Esophagus squamous epithelium (tissue), 5 donors: Measurements from ENCODE around the gene SDF2L1. TPM values are rescaled to one million over a fixed set of nuclear protein-coding genes. Genes with fewer than 3 reads are reported as not detected.

ENCODE experiments used
- DNase-seq: peaks from one replicate; lab custom pipeline; 2025; lab: John Stamatoyannopoulos, UW
- H3K27ac ChIP-seq, 4 donors: fragments of 200-600 bp; sonication (generic); one replicate each; pipeline ENCODE4 v1.5.1; 2016 to 2019; ENCODE audit warnings: mild to moderate bottlenecking in 1 of 4
- H3K27me3 ChIP-seq, 4 donors: fragments of 200-600 bp; sonication (generic); 1 replicate in 3 of 4; 2 replicates in 1 of 4; pipeline versions ENCODE4 v1.5.1 to v1.6.0; 2017 to 2021; ENCODE audit warnings: antibody characterized with exemption in 1 of 4
- H3K36me3 ChIP-seq, 3 donors: fragments of 200-600 bp; sonication (generic); one replicate each; pipeline ENCODE4 v1.5.1; 2016 to 2019
- H3K4me1 ChIP-seq, 3 donors: fragments of 200-600 bp; sonication (generic); one replicate each; pipeline ENCODE4 v1.5.1; 2017 to 2019
- H3K4me3 ChIP-seq, 4 donors: fragments of 200-600 bp; sonication (generic); 1 replicate in 3 of 4; 2 replicates in 1 of 4; pipeline ENCODE4 v1.5.1; 2016 to 2019; ENCODE audit warnings: mild to moderate bottlenecking in 2 of 4, moderate library complexity in 1 of 4
- H3K9me3 ChIP-seq, 3 donors: fragments of 200-600 bp; sonication (generic); one replicate each; pipeline ENCODE4 v1.5.1; 2016 to 2019
- POLR2A ChIP-seq, 4 donors: fragments of 450-650 bp; IDR thresholded peaks; one replicate each; pipeline ENCODE4 v1.6.1; 2017; ENCODE audit warnings: antibody characterized with exemption in 4 of 4, mild to moderate bottlenecking in 4 of 4, moderate library complexity in 3 of 4
- WGBS, 2 donors: methylation state at CpG; one replicate each; pipeline ENCODE4 v1.1.5; 2018; 5-methylcytosine and 5-hydroxymethylcytosine counted together
- intact Hi-C: fragments of 100-400 bp; cut with DNase I; formaldehyde crosslinking; loops from one replicate; pipeline ENCODE4 v1.15.0; 2022
- total RNA-seq, 4 donors: library from RNA; depleted of rRNA; stranded (reverse); fragments of >200 nt; gene quantifications; one replicate each; pipeline ENCODE4 v1.1.0, GENCODE V29; 2016
- TF ChIP-seq, protein P1 (sequence below), 6 experiments: fragments of 450-650 bp in 4 of 6; fragments of 200-600 bp in 2 of 6; sonication (generic) in 2 of 6; IDR thresholded peaks; one replicate each; pipeline ENCODE4 v1.5.1; 2016 to 2019; ENCODE audit warnings: antibody characterized with exemption in 6 of 6, mild to moderate bottlenecking in 4 of 6, moderate library complexity in 4 of 6
- donor health status: DM: yes; HTN: yes; CAD: no.

Gene SDF2L1
- total RNA-seq, 4 donors from 2014 or later = 19.6 to 29.7 (median 24.6) TPM

DNA sequence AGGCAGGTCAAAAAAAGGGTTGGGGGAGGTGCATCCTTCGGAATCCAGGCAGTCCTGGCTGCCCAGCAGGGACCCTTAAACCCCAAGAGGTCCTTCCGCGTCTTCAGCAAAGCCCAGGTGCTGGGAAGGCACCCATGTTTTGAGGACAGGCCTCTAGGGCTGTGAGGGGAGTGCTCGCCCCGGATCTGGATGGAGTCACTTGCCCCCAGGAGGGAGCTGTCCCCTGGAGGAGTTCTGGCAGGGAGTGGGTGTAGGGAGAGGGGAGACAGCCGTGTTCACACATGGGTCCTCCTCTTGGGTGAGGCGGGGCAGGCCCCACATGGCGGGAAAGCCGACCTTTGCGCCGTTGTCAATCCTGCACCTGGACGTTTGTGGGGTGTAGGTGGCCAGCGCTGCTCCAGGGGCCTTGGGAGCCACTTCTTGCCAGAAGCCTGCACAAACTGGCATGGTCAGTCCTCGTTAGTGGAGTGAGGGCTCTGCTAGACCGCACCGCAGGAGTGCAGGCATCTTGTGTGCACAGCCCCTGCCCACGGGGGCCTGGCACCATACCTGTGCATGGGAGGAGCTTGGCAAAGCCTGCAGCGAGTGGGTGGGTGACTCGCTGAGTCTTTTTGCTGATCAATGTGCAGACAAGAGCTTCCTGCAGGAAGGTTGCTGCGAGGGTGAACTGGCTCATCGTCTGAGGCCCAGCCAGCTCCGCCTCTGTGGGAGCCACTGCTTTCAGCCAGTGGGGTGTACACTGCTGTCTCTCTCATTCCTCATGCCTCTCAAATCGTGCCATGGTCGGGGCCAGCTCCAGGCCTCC is 39.7 kb downstream of the SDF2L1 start:
- intact Hi-C loops = no loop called here

DNA sequence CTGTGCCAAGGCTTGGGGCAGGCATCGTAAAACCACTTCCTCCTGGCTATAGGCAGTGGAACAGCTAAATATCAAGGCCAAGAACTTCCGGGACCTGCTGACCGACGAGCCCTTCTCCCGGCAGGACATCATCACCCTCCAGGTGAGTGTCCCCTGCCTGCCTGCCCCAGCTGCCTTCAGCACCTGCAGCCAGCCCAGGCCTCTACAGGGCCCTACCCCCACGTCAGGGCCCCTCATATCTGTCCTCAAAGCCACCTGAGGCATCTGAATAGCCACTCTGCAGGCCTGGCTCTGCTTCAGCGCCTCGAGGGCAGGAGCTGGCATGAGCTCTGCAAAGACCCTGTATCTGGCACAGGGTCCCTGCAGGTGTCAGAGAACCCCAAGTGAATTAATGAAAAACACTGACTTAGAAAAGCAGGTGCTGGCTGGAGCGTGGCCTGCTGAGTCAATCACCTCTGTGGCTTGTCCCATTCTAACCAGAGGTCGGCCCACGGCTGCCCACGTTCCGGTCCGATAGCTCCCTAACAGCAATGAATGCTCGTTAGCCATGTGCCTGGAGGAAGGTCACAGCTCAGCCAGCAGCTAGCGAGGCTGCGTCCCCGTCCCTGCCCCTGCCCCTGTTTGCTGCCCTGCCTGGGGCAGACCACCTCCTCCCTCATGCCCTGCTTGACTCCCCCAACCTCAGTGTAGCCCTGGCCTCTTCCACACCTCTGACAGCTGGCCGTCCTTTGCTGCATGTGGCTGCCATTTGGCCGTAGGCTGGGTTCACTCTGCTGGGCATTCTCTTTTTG is 40.5 kb downstream of the SDF2L1 start:
- Histone ChIP-seq H3K4me1 (no peaks in the 10 kb centered on the region), H3K4me3 (no peak overlapping the region), H3K27ac (no peak overlapping the region), H3K9me3 (no peaks in the 10 kb centered on the region), H3K36me3 (peaks cover 10 to 95% (median 33%) of the 10 kb centered on the region in 3 donors), H3K27me3 (no peaks in the 10 kb centered on the region)
- no peak for DNase-seq
- no peak for TF ChIP-seq POLR2A (IDR thresholded peaks at IDR 0.05)
- TF ChIP-seq, protein P1, sequence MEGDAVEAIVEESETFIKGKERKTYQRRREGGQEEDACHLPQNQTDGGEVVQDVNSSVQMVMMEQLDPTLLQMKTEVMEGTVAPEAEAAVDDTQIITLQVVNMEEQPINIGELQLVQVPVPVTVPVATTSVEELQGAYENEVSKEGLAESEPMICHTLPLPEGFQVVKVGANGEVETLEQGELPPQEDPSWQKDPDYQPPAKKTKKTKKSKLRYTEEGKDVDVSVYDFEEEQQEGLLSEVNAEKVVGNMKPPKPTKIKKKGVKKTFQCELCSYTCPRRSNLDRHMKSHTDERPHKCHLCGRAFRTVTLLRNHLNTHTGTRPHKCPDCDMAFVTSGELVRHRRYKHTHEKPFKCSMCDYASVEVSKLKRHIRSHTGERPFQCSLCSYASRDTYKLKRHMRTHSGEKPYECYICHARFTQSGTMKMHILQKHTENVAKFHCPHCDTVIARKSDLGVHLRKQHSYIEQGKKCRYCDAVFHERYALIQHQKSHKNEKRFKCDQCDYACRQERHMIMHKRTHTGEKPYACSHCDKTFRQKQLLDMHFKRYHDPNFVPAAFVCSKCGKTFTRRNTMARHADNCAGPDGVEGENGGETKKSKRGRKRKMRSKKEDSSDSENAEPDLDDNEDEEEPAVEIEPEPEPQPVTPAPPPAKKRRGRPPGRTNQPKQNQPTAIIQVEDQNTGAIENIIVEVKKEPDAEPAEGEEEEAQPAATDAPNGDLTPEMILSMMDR (IDR thresholded peaks at IDR 0.05) = no peak
- intact Hi-C loops = no loop called here
- 86 to 96% methylated on average over 4 to 14 of the region's 20 CpGs for WGBS, 2 donors

More for the DNA sequence above, 39.7 kb downstream of the SDF2L1 start:
- Histone ChIP-seq H3K9me3 (no peaks in the 10 kb centered on the region), H3K36me3 (peaks cover 10 to 95% (median 27%) of the 10 kb centered on the region in 3 donors), H3K4me1 (no peaks in the 10 kb centered on the region), H3K27ac (no peak overlapping the region), H3K4me3 (no peak overlapping the region), H3K27me3 (no peaks in the 10 kb centered on the region)
- no peak for DNase-seq
- 63 to 72% methylated on average over 6 to 13 of the region's 24 CpGs for WGBS, 2 donors
- TF ChIP-seq, protein P1 (IDR thresholded peaks at IDR 0.05) = no peak
- no peak for TF ChIP-seq POLR2A (IDR thresholded peaks at IDR 0.05)

DNA sequence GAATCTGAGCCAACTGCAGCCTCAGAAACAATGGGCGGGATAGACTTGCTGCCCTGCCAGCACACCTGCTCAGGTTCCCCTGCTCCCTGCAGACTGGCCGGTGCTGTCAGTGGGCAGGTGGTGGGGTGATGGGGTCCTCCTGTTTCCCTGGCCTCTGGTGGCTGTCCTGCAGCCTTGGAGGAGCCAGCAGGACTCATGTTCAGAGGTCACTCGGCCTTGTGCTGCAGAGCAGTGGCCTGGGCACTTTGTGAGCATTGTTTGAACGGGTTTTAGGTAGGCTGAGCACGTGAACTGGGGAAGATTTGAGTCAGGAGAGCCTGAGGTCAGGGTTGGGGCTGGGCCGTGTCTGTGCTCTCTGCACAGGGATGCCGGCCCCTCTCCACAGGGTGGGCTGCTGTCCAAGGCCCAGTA is 41.3 kb downstream of the SDF2L1 start:
- Histone ChIP-seq H3K4me3 (no peak overlapping the region), H3K27ac (no peak overlapping the region), H3K36me3 (peaks cover 10 to 95% (median 33%) of the 10 kb centered on the region in 3 donors), H3K4me1 (no peaks in the 10 kb centered on the region), H3K27me3 (no peaks in the 10 kb centered on the region), H3K9me3 (no peaks in the 10 kb centered on the region)
- 83 to 90% methylated on average over 1 to 3 of the region's 7 CpGs for WGBS, 2 donors
- TF ChIP-seq, protein P1 (IDR thresholded peaks at IDR 0.05) = no peak
- TF ChIP-seq POLR2A (IDR thresholded peaks at IDR 0.05) = no peak
- DNase-seq = no peak
- intact Hi-C loops = no loop called here

DNA sequence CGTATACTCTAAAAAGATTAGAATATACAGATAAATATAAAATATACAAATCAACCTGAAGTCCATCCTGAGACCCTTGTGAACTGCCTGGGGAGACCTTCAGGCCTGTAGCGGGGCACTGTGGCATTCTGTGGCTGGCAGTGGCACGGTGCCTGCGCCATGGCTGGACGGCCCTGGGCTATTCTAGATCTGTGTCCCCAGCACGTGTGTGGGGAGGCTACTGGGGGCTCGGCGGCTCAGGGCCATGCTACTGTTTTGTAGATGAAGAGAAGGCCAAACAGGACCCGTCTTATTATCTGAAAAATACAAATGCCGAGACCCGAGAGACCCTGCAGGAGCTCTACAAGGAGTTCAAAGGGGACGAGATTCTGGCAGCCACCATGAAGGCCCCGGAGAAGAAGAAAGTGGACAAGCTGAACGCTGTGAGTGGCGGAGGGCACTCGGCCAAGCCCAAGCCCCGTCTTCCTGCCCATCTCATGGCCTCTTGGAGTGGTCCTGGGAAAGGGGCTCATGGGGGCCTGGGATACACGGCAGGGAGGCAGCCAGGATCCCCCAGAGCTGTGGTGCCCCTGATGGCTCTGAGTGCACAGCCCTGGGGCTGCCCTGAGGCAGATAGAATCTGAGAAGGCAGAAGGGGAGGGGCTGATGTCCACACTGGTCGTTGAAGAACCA is 42.5 kb downstream of the SDF2L1 start:
- DNase-seq = no peak
- intact Hi-C loops = no loop called here
- WGBS, 2 donors = 86 to 87% methylated on average over 12 to 15 of the region's 19 CpGs
- Histone ChIP-seq H3K27ac (no peak overlapping the region), H3K27me3 (no peaks in the 10 kb centered on the region), H3K4me3 (no peak overlapping the region), H3K9me3 (no peaks in the 10 kb centered on the region), H3K4me1 (no peaks in the 10 kb centered on the region), H3K36me3 (peaks cover 10 to 96% (median 37%) of the 10 kb centered on the region in 3 donors)
- TF ChIP-seq, protein P1 (IDR thresholded peaks at IDR 0.05) = no peak
- no peak for TF ChIP-seq POLR2A (IDR thresholded peaks at IDR 0.05)
